Skeletal muscle tissue (tissue), 4 donors: Measurements from ENCODE around the gene NXF2. TPM values are rescaled to one million over a fixed set of nuclear protein-coding genes. Genes with fewer than 3 reads are reported as not detected.
"Not testable (repeated sequence)": the region's sequence is repeated elsewhere in the genome, so short reads cannot be mapped to it uniquely, and the experiment has no call there.

Experiments used
- H3K27ac ChIP-seq: one replicate; pipeline ENCODE4 v1.7.0; 2013; ENCODE audit warnings: mild to moderate bottlenecking, low read depth, low read length, inconsistent platforms
- H3K27me3 ChIP-seq, 3 donors: one replicate each; pipeline ENCODE4 v1.7.0; 2013; ENCODE audit warnings: low read length in 3 of 3; ENCODE audit not compliant: control insufficient read depth in 3 of 3, insufficient read depth in 3 of 3
- H3K36me3 ChIP-seq, 3 donors: one replicate each; pipeline ENCODE4 v1.7.0; 2013; ENCODE audit warnings: low read length in 3 of 3; ENCODE audit not compliant: control insufficient read depth in 3 of 3, insufficient read depth in 3 of 3
- H3K4me1 ChIP-seq, 3 donors: one replicate each; pipeline ENCODE4 v1.7.0; 2013; ENCODE audit warnings: low read length in 3 of 3, mild to moderate bottlenecking in 3 of 3; ENCODE audit not compliant: control insufficient read depth in 3 of 3, insufficient read depth in 3 of 3
- H3K4me3 ChIP-seq, 3 donors: one replicate each; pipeline ENCODE4 v1.7.0; 2013; ENCODE audit warnings: low read length in 3 of 3
- H3K9ac ChIP-seq, 3 donors: one replicate each; pipeline ENCODE4 v1.7.0; 2013; ENCODE audit warnings: low read length in 3 of 3, mild to moderate bottlenecking in 3 of 3, moderate library complexity in 2 of 3, low read depth in 1 of 3
- H3K9me3 ChIP-seq, 3 donors: one replicate each; pipeline ENCODE4 v1.7.0; 2013; ENCODE audit warnings: low read length in 3 of 3; ENCODE audit not compliant: control insufficient read depth in 3 of 3
- total RNA-seq: library from RNA; depleted of rRNA; stranded (reverse); fragments of >200 nt; gene quantifications from one replicate; pipeline ENCODE4 v1.2.3, GENCODE V29; 2014
- donor health status: Osteomylitis.

Gene NXF2
- total RNA-seq: not detected

- H3K9ac ChIP-seq, H3K27ac ChIP-seq, H3K9me3 ChIP-seq, H3K27me3 ChIP-seq, H3K36me3 ChIP-seq, H3K4me3 ChIP-seq, H3K4me1 ChIP-seq: not testable (repeated sequence)
Observed at GRCh38 chrX:102246893-102247292, at the start of gene NXF2. Gene NXF2, plus strand, starts transcription at chrX:102247167. Its CDS starts 59,912 bp downstream, at chrX:102307079.

GRCh38 chrX:102207940-102208339, 39.0 kb upstream of the NXF2 start:
- H3K27ac ChIP-seq, H3K36me3 ChIP-seq, H3K9ac ChIP-seq, H3K27me3 ChIP-seq, H3K4me3 ChIP-seq, H3K4me1 ChIP-seq, H3K9me3 ChIP-seq: not testable (repeated sequence)

GRCh38 chrX:102214986-102215385, 32.0 kb upstream of the NXF2 start, which contains the start of gene TCP11X1:
Gene TCP11X1, plus strand, starts transcription at chrX:102215301.
- H3K4me3 ChIP-seq, H3K36me3 ChIP-seq, H3K9ac ChIP-seq, H3K9me3 ChIP-seq, H3K27me3 ChIP-seq, H3K27ac ChIP-seq, H3K4me1 ChIP-seq: not testable (repeated sequence)

GRCh38 chrX:102216497-102216896, 30.5 kb upstream of the NXF2 start:
- not testable (repeated sequence) for H3K36me3 ChIP-seq, H3K27ac ChIP-seq, H3K9ac ChIP-seq, H3K4me1 ChIP-seq, H3K9me3 ChIP-seq, H3K27me3 ChIP-seq, H3K4me3 ChIP-seq

- H3K4me1 ChIP-seq, H3K9me3 ChIP-seq, H3K27me3 ChIP-seq, H3K9ac ChIP-seq, H3K36me3 ChIP-seq, H3K4me3 ChIP-seq, H3K27ac ChIP-seq: not testable (repeated sequence)
Observed at GRCh38 chrX:102235678-102236077, 11.3 kb upstream of the NXF2 start.

- H3K9ac ChIP-seq, H3K36me3 ChIP-seq, H3K4me3 ChIP-seq, H3K27me3 ChIP-seq, H3K4me1 ChIP-seq, H3K27ac ChIP-seq, H3K9me3 ChIP-seq: not testable (repeated sequence)
Observed at GRCh38 chrX:102240265-102240664, 6.7 kb upstream of the NXF2 start.

GRCh38 chrX:102272231-102272630, 25.3 kb downstream of the NXF2 start:
- H3K4me1 ChIP-seq, H3K36me3 ChIP-seq, H3K9ac ChIP-seq, H3K4me3 ChIP-seq, H3K27me3 ChIP-seq, H3K9me3 ChIP-seq, H3K27ac ChIP-seq: not testable (repeated sequence)

GRCh38 chrX:102338162-102338561, 91.2 kb downstream of the NXF2 start:
- H3K36me3 ChIP-seq: no peaks in the 10 kb centered on the region
- H3K27me3 ChIP-seq: peaks cover 0 to 4% (median 0%) of the 10 kb centered on the region in 3 donors
- H3K4me1 ChIP-seq: no peaks in the 10 kb centered on the region
- H3K27ac ChIP-seq: no peak overlapping the region
- no peak overlapping the region for H3K4me3 ChIP-seq
- H3K9ac ChIP-seq: no peak overlapping the region
- no peaks in the 10 kb centered on the region for H3K9me3 ChIP-seq

GRCh38 chrX:102339312-102340298, 92.6 kb downstream of the NXF2 start:
- Histone ChIP-seq H3K4me1 (no peaks in the 10 kb centered on the region), H3K27ac (no peak overlapping the region), H3K27me3 (peaks cover 0 to 4% (median 0%) of the 10 kb centered on the region in 3 donors), H3K9ac (no peak overlapping the region), H3K36me3 (no peaks in the 10 kb centered on the region), H3K4me3 (no peak overlapping the region), H3K9me3 (no peaks in the 10 kb centered on the region)

- Histone ChIP-seq H3K27me3 (peaks cover 0 to 7% (median 0%) of the 10 kb centered on the region in 3 donors), H3K4me3 (no peak overlapping the region), H3K9me3 (no peaks in the 10 kb centered on the region), H3K4me1 (no peaks in the 10 kb centered on the region), H3K27ac (no peak overlapping the region), H3K9ac (no peak overlapping the region), H3K36me3 (no peaks in the 10 kb centered on the region)
Observed at GRCh38 chrX:102341867-102342266, 94.9 kb downstream of the NXF2 start.
